GM12878 (cell line): ENCODE data around the gene ZFYVE19. TPM values are rescaled to one million over a fixed set of nuclear protein-coding genes. Genes with fewer than 3 reads are reported as not detected.

Source experiments
- ATAC-seq: fragments of 200-7000 bp; cut with Tn5 transposase; 3 replicates; pipeline ENCODE4 v1.9.1; 2020; ENCODE audit warnings: mild to moderate bottlenecking, moderate library complexity
- BruUV-seq: library from RNA; stranded (reverse); fragments of 400-500 nt; replicated peaks from 2 replicates; lab custom pipeline; 2021; lab: Mats Ljungman, UMichigan
- CTCF ChIA-PET: fragments of 300-600 bp; sonication (Branson Sonifier 250); formaldehyde crosslinking; extraction: SDS; loops from one replicate; lab custom pipeline; 2021; ENCODE audit warnings: inconsistent platforms; lab: Yijun Ruan, JAX
- POLR2A ChIA-PET: fragments of 350-600 bp; formaldehyde crosslinking; extraction: SDS; loops from one replicate; lab custom pipeline; 2021; ENCODE audit warnings: inconsistent platforms; lab: Charles Lee
- RAD21 ChIA-PET: fragments of 300-600 bp; sonication (Branson Sonifier 250); formaldehyde crosslinking; loops from one replicate; lab custom pipeline; 2023; ENCODE audit warnings: antibody characterized with exemption; ENCODE audit not compliant: unreplicated experiment; lab: Charles Lee
- SMC1A ChIA-PET: fragments of 300-600 bp; sonication (Branson Sonifier 250); formaldehyde crosslinking; loops from one replicate; lab custom pipeline; 2023; ENCODE audit not compliant: unreplicated experiment, uncharacterized antibody; lab: Charles Lee
- DNase-seq: peaks from one replicate; pipeline ENCODE4 v3.0.0-alpha.2; 2011; ENCODE audit warnings: low read depth, low spot score
- FAIRE-seq: peaks from 3 replicates; lab custom pipeline; 2011; peaks lifted over from hg19 to GRCh38; lab: Jason Lieb, UNC
- H2AFZ ChIP-seq: 2 replicates; pipeline ENCODE4 v1.6.0; 2011; ENCODE audit warnings: low read depth, low read length, control low read depth; ENCODE audit not compliant: control insufficient read depth
- H3K27ac ChIP-seq: 2 replicates; pipeline ENCODE4 v1.5.1; 2011; ENCODE audit warnings: control low read depth; ENCODE audit not compliant: control insufficient read depth, insufficient read depth
- H3K27me3 ChIP-seq, 2 experiments: replicated peaks in 1 of 2; 2 replicates each; pipeline versions ENCODE4 v1.6.0 to v1.6.1; 2011; ENCODE audit warnings: low read length in 1 of 2; ENCODE audit not compliant: control insufficient read depth in 2 of 2, insufficient read depth in 2 of 2
- H3K36me3 ChIP-seq, 2 experiments: 2 replicates each; pipeline ENCODE4 v1.5.1; 2011; ENCODE audit warnings: low read length in 1 of 2; ENCODE audit not compliant: control insufficient read depth in 2 of 2, insufficient read depth in 2 of 2
- H3K4me1 ChIP-seq: 2 replicates; pipeline ENCODE4 v1.6.1; 2011; ENCODE audit warnings: mild to moderate bottlenecking, low read length, moderate library complexity, mixed read lengths; ENCODE audit not compliant: control insufficient read depth, insufficient read depth
- H3K4me2 ChIP-seq: 2 replicates; pipeline ENCODE4 v1.6.0; 2011; ENCODE audit warnings: control low read depth; ENCODE audit not compliant: control insufficient read depth, insufficient read depth
- H3K4me3 ChIP-seq: fragments of 200-600 bp; sonication (generic); 2 replicates; pipeline ENCODE4 v1.5.1; 2016
- H3K79me2 ChIP-seq: 2 replicates; pipeline ENCODE4 v1.6.0; 2011; ENCODE audit warnings: low read length; ENCODE audit not compliant: control insufficient read depth, insufficient read depth
- H3K9ac ChIP-seq: 2 replicates; pipeline ENCODE4 v1.8.0; 2011; ENCODE audit warnings: low read length, control low read depth, mixed read lengths; ENCODE audit not compliant: control insufficient read depth, insufficient read depth
- H3K9me3 ChIP-seq: replicated peaks from 3 replicates; pipeline ENCODE4 v1.5.1; 2011; ENCODE audit warnings: mild to moderate bottlenecking, low read length; ENCODE audit not compliant: control insufficient read depth, insufficient read depth
- H4K20me1 ChIP-seq: 2 replicates; pipeline ENCODE4 v1.6.0; 2011; ENCODE audit not compliant: control insufficient read depth, insufficient read depth
- ASH2L ChIP-seq: fragments of 300-600, 200-600 bp; sonication (generic); IDR thresholded peaks from 2 replicates; pipeline ENCODE4 v1.6.1; 2017; ENCODE audit warnings: low read depth, mild to moderate bottlenecking, borderline replicate concordance
- ATF3 ChIP-seq: IDR thresholded peaks from 2 replicates; pipeline ENCODE4 v1.6.1; 2011; ENCODE audit warnings: low read depth, mild to moderate bottlenecking, low read length, moderate library complexity, borderline replicate concordance; ENCODE audit errors: extremely low read depth
- CBFB ChIP-seq: IDR thresholded peaks from 2 replicates; pipeline ENCODE4 v1.6.1; 2016; ENCODE audit warnings: antibody characterized with exemption, low read depth
- CEBPB ChIP-seq, 2 experiments: fragments of 150-350 bp in 1 of 2; IDR thresholded peaks; 2 replicates each; pipeline ENCODE4 v1.6.1; 2012 to 2014; ENCODE audit warnings: low read depth in 2 of 2, low read length in 2 of 2, borderline replicate concordance in 1 of 2, inconsistent platforms in 1 of 2
- CREM ChIP-seq: IDR thresholded peaks from 2 replicates; pipeline ENCODE4 v1.6.1; 2014; ENCODE audit warnings: antibody characterized with exemption, low read depth
- EP300 ChIP-seq, 2 experiments: fragments of 150-350 bp in 1 of 2; IDR thresholded peaks; 2 replicates each; pipeline ENCODE4 v1.6.1; 2011 to 2012; ENCODE audit warnings: low read depth in 2 of 2, low read length in 2 of 2, borderline replicate concordance in 1 of 2, improper control_type of control experiment in 1 of 2, inconsistent platforms in 1 of 2; ENCODE audit not compliant: control insufficient read depth in 1 of 2
- HDGF ChIP-seq: fragments of 450-650 bp; IDR thresholded peaks from 2 replicates; pipeline ENCODE4 v1.6.1; 2016; ENCODE audit warnings: antibody characterized with exemption
- IKZF2 ChIP-seq, 2 experiments: fragments of 450-650 bp; IDR thresholded peaks; 2 replicates each; pipeline ENCODE4 v1.6.1; 2017; ENCODE audit warnings: mild to moderate bottlenecking in 2 of 2, moderate library complexity in 2 of 2
- IRF3 ChIP-seq: fragments of 450-650 bp; IDR thresholded peaks from 2 replicates; pipeline ENCODE4 v1.6.1; 2014; ENCODE audit warnings: mild to moderate bottlenecking
- LARP7 ChIP-seq: fragments of 450-650 bp; IDR thresholded peaks from 2 replicates; pipeline ENCODE4 v1.6.1; 2017; ENCODE audit warnings: mild to moderate bottlenecking
- PAX5 ChIP-seq: IDR thresholded peaks from 2 replicates; pipeline ENCODE4 v1.6.1; 2011; ENCODE audit warnings: low read depth, low read length, borderline replicate concordance
- POU2F2 ChIP-seq: IDR thresholded peaks from 3 replicates; pipeline ENCODE4 v1.6.1; 2011; ENCODE audit warnings: low read depth, mild to moderate bottlenecking, low read length, borderline replicate concordance
- PRDM15 ChIP-seq: fragments of 450-650 bp; formaldehyde crosslinking; IDR thresholded peaks from 2 replicates; pipeline ENCODE4 v1.4.0; 2020; ENCODE audit warnings: mild to moderate bottlenecking, moderate library complexity
- RAD51 ChIP-seq: fragments of 450-650 bp; IDR thresholded peaks from 2 replicates; pipeline ENCODE4 v1.6.1; 2016; ENCODE audit warnings: moderate library complexity, mild to moderate bottlenecking, inconsistent platforms
- SP1 ChIP-seq: IDR thresholded peaks from one replicate; pipeline ENCODE4 v1.6.1; 2011; ENCODE audit warnings: low read depth, low read length
- STAT1 ChIP-seq: fragments of 450-650 bp; conservative IDR thresholded peaks from 2 replicates; pipeline ENCODE4 v1.6.1; 2014; ENCODE audit warnings: antibody characterized with exemption, mild to moderate bottlenecking
- STAT3 ChIP-seq: IDR thresholded peaks from 2 replicates; pipeline ENCODE4 v1.6.1; 2011; ENCODE audit warnings: low read depth, low read length, improper control_type of control experiment
- ZNF274 ChIP-seq: IDR thresholded peaks from one replicate; pipeline ENCODE4 v1.8.0; 2011; ENCODE audit not compliant: insufficient read length, insufficient read depth
- ZSCAN29 ChIP-seq: fragments of 450-650 bp; IDR thresholded peaks from 2 replicates; pipeline ENCODE4 v1.6.1; 2017; ENCODE audit warnings: mild to moderate bottlenecking, moderate library complexity
- WGBS: methylation state at CpG from one replicate; pipeline ENCODE4 v1.1.6; 2016; ENCODE audit warnings: low lambda C conversion rate; ENCODE audit not compliant: insufficient replicate concordance, insufficient coverage; ENCODE audit errors: missing lambda C conversion rate; 5-methylcytosine and 5-hydroxymethylcytosine counted together
- in situ Hi-C: fragments of 300-500 bp; cut with MboI; formaldehyde crosslinking; loops from 9 replicates; pipeline ENCODE4 v1.14.3; 2018; ENCODE audit warnings: mixed read lengths
- intact Hi-C: fragments of 100-400 bp; cut with micrococcal nuclease; formaldehyde crosslinking; loops from one replicate; pipeline ENCODE4 v1.14.2; 2022; ENCODE audit not compliant: unreplicated experiment
- polyA plus RNA-seq, 11 experiments: library from polyadenylated mRNA; depleted of rRNA in 4 of 11; unstranded in 6 of 11; stranded (reverse) in 5 of 11; fragments of >200 nt; fragmentation: Nextera tagmentation in 4 of 11; fragmentation: Illumina TruSeq in 1 of 11; extraction: Ambion mirVana in 4 of 11; extraction: Trizol in 1 of 11; gene quantifications; 1 replicate in 1 of 11; 2 replicates in 10 of 11; pipeline versions ENCODE4 v1.2.1 to v1.2.3, GENCODE V29; 2011 to 2016; ENCODE audit warnings: inconsistent platforms in 2 of 11, missing spikeins in 2 of 11, low read depth in 1 of 11
- total RNA-seq, 4 experiments: library from RNA; depleted of rRNA in 3 of 4; stranded (reverse); fragments of >200 nt in 3 of 4; fragmentation: Illumina TruSeq in 1 of 4; extraction: Trizol in 1 of 4; gene quantifications; 2 replicates each; pipeline versions ENCODE4 v1.2.1 to v1.2.3, GENCODE V29; 2013 to 2021

ZFYVE19 gene
- total and polyA plus RNA-seq, 10 of the 15 experiments (the other 5 are each of a cell fraction or from before 2014, with no cell fraction given): 1.7 to 36.3 (median 17.0) TPM

GRCh38 chr15:40769274-40770146 lies 37.4 kb upstream of the ZFYVE19 start, which contains the start of gene C15orf62:
TSS of gene C15orf62 (plus strand) at chr15:40769980. CDS start at chr15:40770496, 516 bp downstream.
- peak within 1 kb of the TSS; percentile 25 for H2AFZ ChIP-seq
- H3K9me3 ChIP-seq: no peaks in the 10 kb centered on the region
- ChIA-PET SMC1A (interaction anchor here (1.0 to 1.5 kb wide), 6 partner anchors 13 to 90 kb away, joined by 3 to 6 read pairs (median 4); partner anchors contain the start of gene RAD51), RAD21 (interaction anchor here (0.7 to 3.3 kb wide), 5 partner anchors 12 to 125 kb away, joined by 4 to 11 read pairs (median 4); partner anchors contain the start of gene VPS18), POLR2A (interaction anchor here (0.8 to 2.7 kb wide), 7 partner anchors 10 to 462 kb away, joined by 3 to 12 read pairs (median 3); partner anchors contain the start of gene RAD51), CTCF (interaction anchor here (0.7 to 3.1 kb wide), 15 partner anchors 9 to 250 kb away, joined by 3 to 17 read pairs (median 4); partner anchors contain the start of gene RAD51)
- no peaks in the 10 kb centered on the region for H3K79me2 ChIP-seq
- peak; percentile 51 for ATAC-seq
- peaks cover 0 to 7% of the 10 kb centered on the region in 2 experiments; a peak in 2 of 4 replicates for H3K36me3 ChIP-seq
- no peak for FAIRE-seq
- BruUV-seq: no TSS peak
- H3K9ac ChIP-seq: peak within 1 kb of the TSS; percentile 41
- WGBS: 45% methylated on average over 28 of the region's 28 CpGs
- peak; percentile 53 for DNase-seq
- H3K27ac ChIP-seq: peak within 1 kb of the TSS; percentile 65
- H4K20me1 ChIP-seq: no peaks in the 10 kb centered on the region
- in situ Hi-C loops (no loop called here), intact Hi-C loops (no loop called here)
- peaks cover 32% of the 10 kb centered on the region for H3K4me1 ChIP-seq
- no peaks in the 10 kb centered on the region for H3K27me3 ChIP-seq
- H3K4me3 ChIP-seq: no peak within 1 kb of the TSS
- peak within 1 kb of the TSS; percentile 52 for H3K4me2 ChIP-seq
- TF ChIP-seq CREM (peak; percentile 19; the same call in 1 of the 2 replicates), PAX5 (peak; percentile 62; the same call in 1 of the 2 replicates), POU2F2 (no peak), HDGF (no peak), SP1 (no peak), STAT3 (no peak), ASH2L (no peak), ATF3 (no peak), PRDM15 (CRISPR knock-in tag) (no peak), RAD51 (peak; percentile 43; the same call in 1 of the 2 replicates), IRF3 (no peak), CEBPB (IDR thresholded peaks at IDR 0.05; ENCODE audit: borderline replicate concordance in 1 of 2, low read depth in 2 of 2, low read length in 2 of 2) (no peak), STAT1 (no peak), ZSCAN29 (no peak), LARP7 (no peak), IKZF2 (IDR thresholded peaks at IDR 0.05) (peak; percentile 51 to 62; a peak in 2 of 4 replicates), ZNF274 (no peak), CBFB (peak; percentile 27; the same call in 1 of the 2 replicates), EP300 (IDR thresholded peaks at IDR 0.05; ENCODE audit: borderline replicate concordance in 1 of 2, control insufficient read depth in 1 of 2, low read depth in 2 of 2, low read length in 2 of 2) (no peak; a peak in 1 of 4 replicates)
